ENCODE data around the gene SFR1. TPM values are rescaled to one million over a fixed set of nuclear protein-coding genes. Genes with fewer than 3 reads are reported as not detected.

SFR1 gene, protein sequence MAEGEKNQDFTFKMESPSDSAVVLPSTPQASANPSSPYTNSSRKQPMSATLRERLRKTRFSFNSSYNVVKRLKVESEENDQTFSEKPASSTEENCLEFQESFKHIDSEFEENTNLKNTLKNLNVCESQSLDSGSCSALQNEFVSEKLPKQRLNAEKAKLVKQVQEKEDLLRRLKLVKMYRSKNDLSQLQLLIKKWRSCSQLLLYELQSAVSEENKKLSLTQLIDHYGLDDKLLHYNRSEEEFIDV
- 15.8 and 19.0 TPM in 2 replicates for polyA plus RNA-seq

GRCh38 chr10:104121485-104122224, at the start of gene SFR1:
Gene SFR1, plus strand, starts transcription at chr10:104122171. Its CDS starts 13 bp downstream, at chr10:104122184.

DNA sequence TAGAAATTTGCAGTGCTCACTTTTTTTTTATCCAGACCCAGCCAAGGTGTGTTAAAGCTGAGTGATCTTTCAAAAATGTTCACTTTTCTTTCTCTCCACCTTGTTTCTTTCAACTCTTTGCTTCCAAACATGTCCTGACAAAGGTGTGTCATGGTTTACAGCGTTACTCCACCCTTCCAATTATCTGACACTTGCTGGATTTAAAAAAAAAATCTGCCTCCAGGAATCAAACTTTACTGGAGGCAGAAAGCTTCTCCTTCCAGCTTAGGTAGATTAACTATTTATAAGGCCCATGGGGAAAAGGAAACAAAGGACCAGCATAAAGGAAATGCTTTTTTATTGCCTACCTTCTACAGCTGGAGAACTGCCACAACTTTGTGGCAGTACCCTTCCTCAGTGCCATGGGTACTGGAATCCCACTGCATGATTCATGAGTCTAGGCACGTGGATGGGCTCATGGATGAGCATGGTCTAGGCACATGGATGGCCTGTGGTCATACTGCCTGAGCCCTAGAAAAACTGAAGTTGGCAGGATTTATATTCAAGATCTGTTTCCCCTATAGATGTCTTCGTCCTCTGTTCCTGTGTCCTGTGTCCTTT, 36.1 kb upstream of the SFR1 start, which contains the start of gene COL17A1:
COL17A1 (minus strand) TSS at position 80 of the 600 bp plus-strand sequence. CDS start 5,207 bp downstream, outside the sequence.

Other genes starting within 250 kb of the SFR1 start
- gene STN1, start 204.0 kb upstream of the SFR1 start, polyA plus RNA-seq, result 10.6 and 11.6 TPM in 2 replicates
- gene SLK, start 155.0 kb upstream of the SFR1 start, polyA plus RNA-seq, result 16.7 and 18.5 TPM in 2 replicates
- gene COL17A1, start 36.3 kb upstream of the SFR1 start, polyA plus RNA-seq, result not detected in 2 replicates
- 1.8 and 2.1 TPM in 2 replicates for gene CFAP43, start 110.2 kb downstream of the SFR1 start, polyA plus RNA-seq
- 159 and 191 TPM in 2 replicates for gene GSTO1, start 132.7 kb downstream of the SFR1 start, polyA plus RNA-seq
- 26.0 and 36.3 TPM in 2 replicates for gene GSTO2, start 147.0 kb downstream of the SFR1 start, polyA plus RNA-seq
- 0.20 and 0.74 TPM in 2 replicates for gene ITPRIP, start 216.3 kb downstream of the SFR1 start, polyA plus RNA-seq
- gene CFAP58, start 231.7 kb downstream of the SFR1 start, polyA plus RNA-seq, result 0.23 and 0.57 TPM in 2 replicates

Data from Purkinje cell (primary cell).